ENCODE measurements around the gene ZNF518B.

Gene ZNF518B

DNA sequence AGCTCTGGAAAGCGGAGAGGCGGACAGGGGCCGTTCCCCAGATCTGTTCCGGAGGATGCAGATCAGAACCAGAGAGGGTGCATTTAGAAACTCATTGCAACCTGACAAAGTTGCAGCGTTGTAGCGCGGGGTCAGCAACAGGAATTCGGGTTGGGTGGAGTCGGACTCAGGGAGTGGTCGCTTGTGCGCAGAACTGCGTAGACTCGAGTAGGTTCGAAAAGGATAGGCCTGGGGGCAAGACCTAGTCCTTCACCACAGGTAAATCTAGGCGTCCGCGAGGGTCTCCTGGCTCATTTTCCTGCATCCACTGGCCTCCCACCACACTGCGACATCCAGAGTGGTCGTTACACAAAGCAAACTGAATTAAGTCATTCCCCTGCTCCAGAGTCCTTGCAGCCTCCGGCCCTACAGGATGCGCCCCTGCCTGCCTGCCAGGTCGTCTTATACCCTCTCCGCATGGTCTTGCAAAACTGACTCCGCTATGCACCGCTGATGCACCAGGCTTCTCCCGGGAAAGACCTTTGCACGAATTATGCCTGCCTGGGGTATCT is 4.7 kb upstream of the ZNF518B start:
- H2AFZ ChIP-seq (ENCODE audit: low read length), result no peak overlapping the region

DNA sequence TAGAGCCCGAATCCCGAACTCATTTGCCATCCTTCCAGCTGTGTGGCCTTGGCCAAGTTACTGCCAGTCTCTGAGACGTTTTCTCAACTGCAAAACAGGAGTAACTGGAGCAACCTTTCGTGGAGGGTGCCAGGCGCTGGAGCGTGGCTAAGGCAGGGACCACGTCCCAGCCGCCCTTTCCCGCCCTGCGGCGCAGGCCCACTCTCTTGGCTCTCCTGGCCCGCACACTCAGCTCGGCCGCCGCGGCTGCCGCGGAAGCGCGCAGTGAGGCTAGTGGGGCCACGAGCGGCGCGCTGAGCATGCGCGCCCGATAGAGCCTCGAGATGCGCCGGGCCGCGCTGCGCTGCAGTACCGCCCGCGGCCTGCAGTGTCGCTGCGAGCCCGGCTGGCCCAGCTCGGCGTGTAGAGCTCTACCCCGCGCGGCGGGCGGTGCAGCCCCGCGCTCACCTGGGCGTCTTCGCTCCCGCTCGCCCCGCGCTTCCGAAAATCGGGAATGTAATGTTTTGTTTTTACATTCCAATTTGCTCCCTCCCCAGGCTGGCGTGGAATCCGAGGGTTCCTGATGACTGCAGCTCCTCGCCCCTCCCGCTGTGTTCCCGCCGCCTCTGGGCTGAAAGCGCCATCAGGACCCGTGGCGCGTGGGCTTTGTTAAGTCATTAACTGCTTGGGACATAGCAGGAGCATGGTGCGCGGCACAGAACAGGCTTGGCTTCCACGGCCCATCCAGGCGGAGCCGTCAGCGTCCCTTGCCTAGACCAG is 4.0 kb upstream of the ZNF518B start:
- Histone ChIP-seq H3K4me3 (ENCODE audit: low read length, poor library complexity, severe bottlenecking) (no peak overlapping the region), H3K9me3 (ENCODE audit: insufficient read depth, low read depth, low read length) (no peaks in the 10 kb centered on the region), H3F3A (ENCODE audit: low read depth) (no peaks in the 10 kb centered on the region), H2AFZ (ENCODE audit: low read length) (no peak overlapping the region), H3K4me2 (ENCODE audit: low read depth, low read length, poor library complexity, severe bottlenecking) (no peak overlapping the region), H3K79me2 (ENCODE audit: insufficient read depth, low read length) (peaks cover 4% of the 10 kb centered on the region), H3K9me2 (replicated peaks; ENCODE audit: low read depth, low read length) (no peaks in the 10 kb centered on the region), H3K36me3 (ENCODE audit: insufficient read depth, low read length) (no peaks in the 10 kb centered on the region), H3K4me1 (ENCODE audit: insufficient read depth, low read length, poor library complexity, severe bottlenecking) (peaks cover 9% of the 10 kb centered on the region), H3K9ac (ENCODE audit: low read depth, low read length, poor library complexity, severe bottlenecking) (no peak overlapping the region), H3K27me3 (ENCODE audit: insufficient read depth, low read length, poor library complexity, severe bottlenecking) (no peaks in the 10 kb centered on the region), H4K20me1 (ENCODE audit: insufficient read depth, low read length, poor library complexity, severe bottlenecking) (peaks cover 3% of the 10 kb centered on the region)
- no peak for TF ChIP-seq EZH2phosphoT487 (IDR thresholded peaks at IDR 0.05; ENCODE audit: borderline replicate concordance)
- TF ChIP-seq, protein P1, sequence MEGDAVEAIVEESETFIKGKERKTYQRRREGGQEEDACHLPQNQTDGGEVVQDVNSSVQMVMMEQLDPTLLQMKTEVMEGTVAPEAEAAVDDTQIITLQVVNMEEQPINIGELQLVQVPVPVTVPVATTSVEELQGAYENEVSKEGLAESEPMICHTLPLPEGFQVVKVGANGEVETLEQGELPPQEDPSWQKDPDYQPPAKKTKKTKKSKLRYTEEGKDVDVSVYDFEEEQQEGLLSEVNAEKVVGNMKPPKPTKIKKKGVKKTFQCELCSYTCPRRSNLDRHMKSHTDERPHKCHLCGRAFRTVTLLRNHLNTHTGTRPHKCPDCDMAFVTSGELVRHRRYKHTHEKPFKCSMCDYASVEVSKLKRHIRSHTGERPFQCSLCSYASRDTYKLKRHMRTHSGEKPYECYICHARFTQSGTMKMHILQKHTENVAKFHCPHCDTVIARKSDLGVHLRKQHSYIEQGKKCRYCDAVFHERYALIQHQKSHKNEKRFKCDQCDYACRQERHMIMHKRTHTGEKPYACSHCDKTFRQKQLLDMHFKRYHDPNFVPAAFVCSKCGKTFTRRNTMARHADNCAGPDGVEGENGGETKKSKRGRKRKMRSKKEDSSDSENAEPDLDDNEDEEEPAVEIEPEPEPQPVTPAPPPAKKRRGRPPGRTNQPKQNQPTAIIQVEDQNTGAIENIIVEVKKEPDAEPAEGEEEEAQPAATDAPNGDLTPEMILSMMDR (conservative IDR thresholded peaks at IDR 0.05; ENCODE audit: low read length), result no peak; the same call in 1 of the 2 replicates

More for the DNA sequence above, 4.7 kb upstream of the ZNF518B start:
- Histone ChIP-seq H3K9ac (ENCODE audit: low read depth, low read length, poor library complexity, severe bottlenecking) (no peak overlapping the region), H3K4me3 (ENCODE audit: low read length, poor library complexity, severe bottlenecking) (no peak overlapping the region), H3F3A (ENCODE audit: low read depth) (no peaks in the 10 kb centered on the region), H4K20me1 (ENCODE audit: insufficient read depth, low read length, poor library complexity, severe bottlenecking) (no peaks in the 10 kb centered on the region), H3K4me1 (ENCODE audit: insufficient read depth, low read length, poor library complexity, severe bottlenecking) (peaks cover 7% of the 10 kb centered on the region), H3K4me2 (ENCODE audit: low read depth, low read length, poor library complexity, severe bottlenecking) (no peak overlapping the region), H3K27me3 (ENCODE audit: insufficient read depth, low read length, poor library complexity, severe bottlenecking) (no peaks in the 10 kb centered on the region), H3K36me3 (ENCODE audit: insufficient read depth, low read length) (no peaks in the 10 kb centered on the region), H3K9me3 (ENCODE audit: insufficient read depth, low read depth, low read length) (no peaks in the 10 kb centered on the region), H3K9me2 (replicated peaks; ENCODE audit: low read depth, low read length) (no peaks in the 10 kb centered on the region), H3K79me2 (ENCODE audit: insufficient read depth, low read length) (no peaks in the 10 kb centered on the region)
- no peak for TF ChIP-seq EZH2phosphoT487 (IDR thresholded peaks at IDR 0.05; ENCODE audit: borderline replicate concordance)
- TF ChIP-seq, protein P1 (conservative IDR thresholded peaks at IDR 0.05; ENCODE audit: low read length), result no peak

DNA sequence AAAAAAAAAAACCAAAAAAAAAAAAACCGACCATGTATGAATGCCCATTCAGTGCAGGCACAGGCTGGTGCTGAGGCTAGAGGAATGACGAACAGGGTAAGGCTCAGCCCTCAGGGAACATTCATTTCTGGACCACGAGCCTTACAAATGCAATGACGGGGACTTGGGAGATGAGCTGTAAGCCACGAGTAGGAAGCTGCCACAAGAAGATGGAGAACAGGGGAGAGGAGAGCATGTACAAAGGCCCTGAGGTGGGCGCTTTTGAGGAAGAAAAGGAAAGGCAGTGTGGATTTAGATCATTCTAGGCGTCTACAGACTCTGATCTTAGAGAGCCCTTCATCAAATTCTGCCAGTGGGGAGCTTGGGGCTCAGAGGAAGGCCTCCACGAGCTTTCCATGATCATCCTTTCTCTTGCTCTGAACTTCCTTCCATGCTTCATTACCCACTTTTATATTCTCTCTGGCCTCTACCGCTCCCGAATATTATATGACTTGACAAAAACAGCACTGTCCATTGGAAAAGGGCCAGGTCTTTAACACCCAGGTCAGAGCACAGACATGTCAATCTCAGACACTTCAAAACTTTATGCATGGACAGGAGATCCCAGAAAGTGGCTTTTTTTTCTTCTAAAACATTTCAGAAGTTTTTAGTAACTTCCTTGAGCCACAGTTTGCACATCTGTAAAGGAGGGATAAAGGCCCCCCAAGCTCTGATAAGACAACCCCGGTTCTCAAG is 3.3 kb upstream of the ZNF518B start:
- no peak overlapping the region for H3K9ac ChIP-seq (ENCODE audit: low read depth, low read length, poor library complexity, severe bottlenecking)
- H3K27me3 ChIP-seq (ENCODE audit: insufficient read depth, low read length, poor library complexity, severe bottlenecking), result no peaks in the 10 kb centered on the region
- peaks cover 7% of the 10 kb centered on the region for H4K20me1 ChIP-seq (ENCODE audit: insufficient read depth, low read length, poor library complexity, severe bottlenecking)
- H3K4me2 ChIP-seq (ENCODE audit: low read depth, low read length, poor library complexity, severe bottlenecking), result no peak overlapping the region
- H3F3A ChIP-seq (ENCODE audit: low read depth), result no peaks in the 10 kb centered on the region
- TF ChIP-seq EZH2phosphoT487 (IDR thresholded peaks at IDR 0.05; ENCODE audit: borderline replicate concordance), result no peak
- TF ChIP-seq, protein P1 (conservative IDR thresholded peaks at IDR 0.05; ENCODE audit: low read length), result no peak
- peaks cover 16% of the 10 kb centered on the region for H3K4me1 ChIP-seq (ENCODE audit: insufficient read depth, low read length, poor library complexity, severe bottlenecking)
- H3K79me2 ChIP-seq (ENCODE audit: insufficient read depth, low read length), result peaks cover 12% of the 10 kb centered on the region
- no peaks in the 10 kb centered on the region for H3K9me3 ChIP-seq (ENCODE audit: insufficient read depth, low read depth, low read length)
- H2AFZ ChIP-seq (ENCODE audit: low read length), result no peak overlapping the region
- no peak overlapping the region for H3K4me3 ChIP-seq (ENCODE audit: low read length, poor library complexity, severe bottlenecking)
- H3K9me2 ChIP-seq (replicated peaks; ENCODE audit: low read depth, low read length), result no peaks in the 10 kb centered on the region
- H3K36me3 ChIP-seq (ENCODE audit: insufficient read depth, low read length), result no peaks in the 10 kb centered on the region
